Osteoblast (primary cell): ENCODE data around the gene URGCP. TPM values are rescaled to one million over a fixed set of nuclear protein-coding genes. Genes with fewer than 3 reads are reported as not detected.
A peak's percentile ranks its signal among the peaks of the same experiment; 100 is the strongest.

ENCODE experiments used
- DNase-seq: peaks from one replicate; pipeline ENCODE4 v3.0.0; 2011; ENCODE audit warnings: low spot score, mixed read lengths; ENCODE audit not compliant: insufficient read length; ENCODE audit errors: missing footprints
- H2AFZ ChIP-seq: 2 replicates; pipeline ENCODE4 v1.6.0; 2011; ENCODE audit warnings: mild to moderate bottlenecking, low read length
- H3K27ac ChIP-seq: 2 replicates; pipeline ENCODE4 v1.5.1; 2011; ENCODE audit warnings: mild to moderate bottlenecking, low read depth, low read length, moderate library complexity
- H3K27me3 ChIP-seq: 2 replicates; pipeline ENCODE4 v1.6.0; 2012; ENCODE audit warnings: mild to moderate bottlenecking, control low read depth, inconsistent platforms, low read length, moderate library complexity; ENCODE audit not compliant: insufficient read depth
- H3K36me3 ChIP-seq: 2 replicates; pipeline ENCODE4 v1.5.1; 2011; ENCODE audit warnings: mild to moderate bottlenecking, low read length, control low read depth, moderate library complexity; ENCODE audit not compliant: insufficient read depth
- H3K4me1 ChIP-seq: 2 replicates; pipeline ENCODE4 v1.5.1; 2011; ENCODE audit warnings: mild to moderate bottlenecking, low read length, control low read depth, moderate library complexity; ENCODE audit not compliant: insufficient read depth
- H3K4me2 ChIP-seq: 2 replicates; pipeline ENCODE4 v1.6.0; 2011; ENCODE audit warnings: mild to moderate bottlenecking, low read length; ENCODE audit not compliant: insufficient read depth
- H3K4me3 ChIP-seq: fragments of 200-600 bp; sonication (generic); 3 replicates; pipeline ENCODE4 v1.5.1; 2012; ENCODE audit warnings: mild to moderate bottlenecking, low read length, inconsistent platforms; ENCODE audit not compliant: insufficient read depth
- H3K79me2 ChIP-seq: 2 replicates; pipeline ENCODE4 v1.6.0; 2012; ENCODE audit warnings: mild to moderate bottlenecking, low read length, control low read depth, inconsistent platforms; ENCODE audit not compliant: insufficient read depth
- H3K9me3 ChIP-seq: 2 replicates; pipeline ENCODE4 v1.5.1; 2011; ENCODE audit warnings: low read depth, low read length, control low read depth
- H4K20me1 ChIP-seq: 2 replicates; pipeline ENCODE4 v1.6.0; 2012; ENCODE audit warnings: mild to moderate bottlenecking, low read length, control low read depth; ENCODE audit not compliant: insufficient read depth
- total RNA-seq: library from RNA; depleted of rRNA; stranded (reverse); fragments of >200 nt; gene quantifications from 2 replicates; pipeline ENCODE4 v1.2.3, GENCODE V29; 2012
- TF ChIP-seq, protein P1 (sequence below): IDR thresholded peaks from 2 replicates; pipeline ENCODE4 v1.5.1; 2011; ENCODE audit warnings: mild to moderate bottlenecking, low read depth, low read length, moderate library complexity; ENCODE audit errors: extremely low read depth

Gene URGCP
- total RNA-seq, 1 donor: 30.4 TPM

DNA sequence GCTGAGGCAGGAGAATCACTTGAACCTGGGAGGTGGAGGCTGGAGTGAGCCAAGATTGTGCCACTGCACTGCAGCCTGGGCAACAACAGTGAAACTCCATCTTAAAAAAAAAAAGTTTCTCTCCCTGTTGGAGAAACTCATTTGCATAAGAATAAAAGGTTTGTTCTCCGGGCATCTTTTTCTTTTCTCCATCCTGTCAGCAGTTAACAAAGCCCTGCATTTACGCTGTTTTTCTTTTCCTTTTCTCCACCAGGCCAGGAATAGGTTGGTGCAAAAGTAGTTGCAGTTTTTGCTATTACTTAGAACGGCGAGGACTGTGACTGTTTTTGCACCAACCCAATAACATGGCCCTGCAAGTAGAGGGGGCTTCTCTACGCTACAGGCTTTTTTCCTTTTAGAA is 9.5 kb upstream of the URGCP start:
- Histone ChIP-seq H3K4me1 (no peaks in the 10 kb centered on the region), H4K20me1 (no peaks in the 10 kb centered on the region), H3K9me3 (no peaks in the 10 kb centered on the region), H3K4me3 (no peak overlapping the region), H3K79me2 (no peaks in the 10 kb centered on the region), H3K27ac (no peak overlapping the region), H3K27me3 (no peaks in the 10 kb centered on the region), H2AFZ (no peak overlapping the region), H3K4me2 (no peak overlapping the region), H3K36me3 (no peaks in the 10 kb centered on the region)
- TF ChIP-seq, protein P1, sequence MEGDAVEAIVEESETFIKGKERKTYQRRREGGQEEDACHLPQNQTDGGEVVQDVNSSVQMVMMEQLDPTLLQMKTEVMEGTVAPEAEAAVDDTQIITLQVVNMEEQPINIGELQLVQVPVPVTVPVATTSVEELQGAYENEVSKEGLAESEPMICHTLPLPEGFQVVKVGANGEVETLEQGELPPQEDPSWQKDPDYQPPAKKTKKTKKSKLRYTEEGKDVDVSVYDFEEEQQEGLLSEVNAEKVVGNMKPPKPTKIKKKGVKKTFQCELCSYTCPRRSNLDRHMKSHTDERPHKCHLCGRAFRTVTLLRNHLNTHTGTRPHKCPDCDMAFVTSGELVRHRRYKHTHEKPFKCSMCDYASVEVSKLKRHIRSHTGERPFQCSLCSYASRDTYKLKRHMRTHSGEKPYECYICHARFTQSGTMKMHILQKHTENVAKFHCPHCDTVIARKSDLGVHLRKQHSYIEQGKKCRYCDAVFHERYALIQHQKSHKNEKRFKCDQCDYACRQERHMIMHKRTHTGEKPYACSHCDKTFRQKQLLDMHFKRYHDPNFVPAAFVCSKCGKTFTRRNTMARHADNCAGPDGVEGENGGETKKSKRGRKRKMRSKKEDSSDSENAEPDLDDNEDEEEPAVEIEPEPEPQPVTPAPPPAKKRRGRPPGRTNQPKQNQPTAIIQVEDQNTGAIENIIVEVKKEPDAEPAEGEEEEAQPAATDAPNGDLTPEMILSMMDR: no peak
- no peak for DNase-seq

DNA sequence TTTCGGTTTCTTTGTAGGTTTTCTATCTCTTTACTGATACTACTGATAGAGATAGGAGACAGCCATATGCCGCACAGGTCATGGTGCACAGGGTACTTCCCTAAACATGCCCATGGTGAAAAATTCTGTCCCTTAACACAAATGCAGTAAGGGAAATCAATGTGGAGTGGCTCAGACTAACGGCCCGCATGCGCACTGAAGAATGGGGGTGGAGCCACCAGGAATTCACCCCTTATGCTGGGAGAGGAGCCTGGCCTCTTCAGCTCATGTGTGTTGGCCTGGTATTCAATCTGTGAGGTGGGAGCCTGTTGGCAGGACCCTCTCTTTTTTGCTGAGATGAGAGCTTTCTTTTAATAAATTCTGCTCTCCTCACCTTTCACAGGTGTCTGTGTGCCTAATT is 8.4 kb upstream of the URGCP start:
- Histone ChIP-seq H3K4me1 (no peaks in the 10 kb centered on the region), H3K27ac (no peak overlapping the region), H2AFZ (no peak overlapping the region), H3K27me3 (no peaks in the 10 kb centered on the region), H4K20me1 (no peaks in the 10 kb centered on the region), H3K4me2 (no peak overlapping the region), H3K4me3 (no peak overlapping the region), H3K36me3 (no peaks in the 10 kb centered on the region), H3K9me3 (no peaks in the 10 kb centered on the region), H3K79me2 (no peaks in the 10 kb centered on the region)
- DNase-seq: no peak
- TF ChIP-seq, protein P1: no peak

DNA sequence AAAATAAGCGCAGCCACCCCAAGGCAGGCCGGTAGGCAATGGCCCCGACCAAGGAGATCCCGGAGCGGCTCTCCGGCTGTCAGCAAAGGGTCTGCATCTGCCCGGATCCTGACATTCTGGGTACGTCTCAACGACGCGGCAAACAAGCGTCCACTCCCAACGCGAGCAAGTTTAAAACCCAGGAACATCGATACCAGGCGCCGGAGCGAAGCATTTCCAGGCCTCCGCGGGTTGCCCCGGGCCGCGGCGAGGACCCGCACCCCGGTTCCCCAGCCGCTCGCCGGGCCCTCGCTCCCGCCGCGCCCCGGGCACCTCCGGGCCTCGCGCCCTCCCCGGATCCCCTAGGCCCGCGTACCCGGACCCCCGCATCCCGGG is 453 bp downstream of the URGCP start:
- peak; percentile 91 for DNase-seq
- peaks cover 37% of the 10 kb centered on the region for H4K20me1 ChIP-seq
- H3K27ac ChIP-seq: peak overlapping the region; percentile 79
- H3K4me3 ChIP-seq: peak overlapping the region; percentile 80
- peak overlapping the region; percentile 74 for H3K4me2 ChIP-seq
- H2AFZ ChIP-seq: peak overlapping the region; percentile 81
- H3K4me1 ChIP-seq: peaks cover 19% of the 10 kb centered on the region
- TF ChIP-seq, protein P1: no peak
- peaks cover 3% of the 10 kb centered on the region for H3K36me3 ChIP-seq
- H3K27me3 ChIP-seq: no peaks in the 10 kb centered on the region
- no peaks in the 10 kb centered on the region for H3K9me3 ChIP-seq
- H3K79me2 ChIP-seq: peaks cover 54% of the 10 kb centered on the region

DNA sequence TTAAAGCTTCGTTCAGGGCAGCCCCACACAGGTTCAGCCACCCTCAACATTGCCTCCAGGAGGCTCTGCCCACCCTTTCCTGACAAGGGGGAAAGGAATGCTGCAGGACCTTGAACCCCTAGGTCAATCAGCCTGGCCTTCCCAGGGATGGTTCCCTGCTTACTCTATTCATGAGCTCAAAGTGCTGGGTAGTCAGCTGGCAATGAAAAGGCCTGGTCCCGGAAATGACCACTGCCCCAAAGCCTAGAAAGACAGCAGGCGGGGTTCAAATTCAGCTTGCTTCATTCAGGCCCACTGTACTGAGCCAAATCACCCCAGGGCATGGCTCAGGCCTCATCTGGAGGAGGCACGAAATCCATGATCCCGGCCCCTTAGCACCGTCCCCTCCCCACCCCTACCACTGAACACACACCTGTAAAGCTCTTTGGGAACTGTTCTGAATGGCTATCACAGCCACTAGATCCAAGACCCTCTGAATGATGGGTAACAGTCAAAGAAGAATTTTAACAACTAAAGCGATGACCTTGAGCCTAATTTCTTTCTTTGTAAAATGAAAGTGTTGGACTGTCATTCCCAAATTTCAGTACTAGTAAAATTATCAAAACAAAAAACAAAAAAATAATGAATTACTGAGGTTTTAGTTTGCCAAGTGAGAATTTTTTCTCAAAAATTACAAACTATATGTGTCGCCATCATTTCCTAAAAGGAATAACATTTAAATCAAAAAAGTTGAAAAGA is 1.0 kb downstream of the URGCP start:
- Histone ChIP-seq H3K9me3 (no peaks in the 10 kb centered on the region), H3K27ac (peak overlapping the region; percentile 79), H3K79me2 (peaks cover 60% of the 10 kb centered on the region), H4K20me1 (peaks cover 37% of the 10 kb centered on the region), H3K4me3 (peak overlapping the region; percentile 80), H3K36me3 (peaks cover 3% of the 10 kb centered on the region), H3K27me3 (no peaks in the 10 kb centered on the region), H3K4me2 (peak overlapping the region; percentile 74), H3K4me1 (peaks cover 19% of the 10 kb centered on the region), H2AFZ (peak overlapping the region; percentile 81)
- TF ChIP-seq, protein P1: no peak
- peak; percentile 86 for DNase-seq
